Activated CD8-positive, alpha-beta memory T cell treated with anti-CD3 and anti-CD28 coated beads, Interleukin-2, amount 50 U/mL, for 4 hours (primary cell): Measurements from ENCODE around the gene SLAIN1.
A peak's percentile ranks its signal among the peaks of the same experiment; 100 is the strongest.
"Not testable (repeated sequence)": the region's sequence is repeated elsewhere in the genome, so short reads cannot be mapped to it uniquely, and the experiment has no call there.

ENCODE experiments used
- DNase-seq: peaks from one replicate; pipeline ENCODE4 v3.0.0-alpha.2; 2020

SLAIN1 gene

GRCh38 chr13:77697217-77698103 is at the start of gene SLAIN1:
Gene SLAIN1 (plus strand): TSS chr13:77697687. CDS start chr13:77697914, 227 bp downstream.
- peak; percentile 84 for DNase-seq

DNA sequence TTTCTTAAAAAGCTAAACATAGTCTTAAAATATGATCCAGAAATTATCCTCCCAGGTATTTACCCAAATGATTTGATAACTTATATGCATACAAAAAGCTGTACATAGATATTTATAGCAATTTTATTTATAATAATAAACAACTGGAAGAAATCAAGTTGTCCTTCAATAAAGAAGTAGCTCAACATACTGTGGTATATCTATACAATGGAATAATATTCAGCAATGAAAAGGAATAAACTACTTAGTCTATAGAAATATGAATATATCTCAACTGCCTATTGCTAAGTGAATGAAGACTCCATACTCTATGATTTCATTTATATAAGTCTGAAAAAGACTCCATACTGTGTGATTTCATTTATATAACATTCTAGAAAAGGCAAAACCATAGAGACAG is 47.1 kb upstream of the SLAIN1 start:
- no peak for DNase-seq

- no peak for DNase-seq
These were observed 44.2 kb upstream of the SLAIN1 start for GRCh38 chr13:77653301-77653700.

DNA sequence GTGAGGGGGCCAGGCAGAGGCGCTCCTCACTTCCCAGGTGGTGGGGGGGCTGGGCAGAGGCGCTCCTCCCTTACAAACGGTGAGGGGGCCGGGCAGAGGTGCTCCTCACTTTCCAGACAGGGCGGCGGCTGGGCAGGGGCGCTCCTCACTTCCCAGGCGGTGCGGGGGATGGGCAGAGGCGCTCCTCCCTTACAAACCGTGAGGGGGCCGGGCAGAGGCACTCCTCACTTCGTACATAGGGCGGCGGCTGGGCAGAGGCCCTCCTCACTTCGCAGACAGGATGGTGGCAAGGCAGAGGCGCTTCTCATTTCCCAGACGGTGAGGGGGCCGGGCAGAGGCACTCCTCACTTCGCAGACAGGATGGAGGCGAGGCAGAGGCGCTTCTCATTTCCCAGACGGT is 37.5 kb upstream of the SLAIN1 start:
- not testable (repeated sequence) for DNase-seq

- DNase-seq: no peak
These were observed 36.6 kb upstream of the SLAIN1 start for GRCh38 chr13:77660841-77661250.

DNA sequence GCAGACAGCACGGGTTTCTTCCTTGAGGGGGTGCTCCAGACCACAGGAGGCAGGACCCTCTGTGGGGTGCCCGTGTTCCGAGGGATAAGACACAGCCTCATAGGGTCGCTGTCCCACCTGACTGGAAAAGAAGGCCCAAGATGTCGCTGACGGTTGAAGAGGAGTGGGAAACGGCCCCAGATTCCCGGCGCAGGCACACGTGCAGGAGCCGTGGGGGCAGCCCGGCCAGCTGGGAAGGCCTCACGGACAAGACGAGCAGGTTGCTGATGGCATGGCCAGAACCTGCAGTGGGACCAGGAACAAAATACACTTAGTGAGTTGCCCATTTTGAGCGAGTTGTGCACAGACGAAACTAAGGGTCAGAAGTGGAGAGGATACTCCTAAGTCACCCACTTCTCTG is 35.2 kb upstream of the SLAIN1 start:
- not testable (repeated sequence) for DNase-seq

- DNase-seq: not testable (repeated sequence)
These were observed 34.7 kb upstream of the SLAIN1 start for GRCh38 chr13:77662831-77663230.

DNA sequence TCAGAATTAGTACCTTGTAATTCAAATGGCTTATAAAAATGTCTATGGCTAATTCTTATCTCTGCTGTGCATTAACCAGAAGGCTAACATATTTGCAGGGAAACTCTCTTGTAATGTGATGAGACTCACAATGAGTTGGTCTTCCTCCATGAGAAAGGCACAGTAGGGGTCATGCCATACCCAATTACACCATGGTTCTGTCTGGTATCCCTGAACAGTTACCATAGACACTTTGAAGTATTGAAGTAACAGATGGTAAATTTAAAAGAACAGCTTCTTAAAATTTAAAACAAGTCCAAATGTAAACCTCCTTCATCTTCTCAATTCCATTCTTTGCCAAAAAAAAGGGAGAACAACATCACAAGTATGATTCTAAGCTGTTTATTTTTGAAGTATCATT is 22.6 kb upstream of the SLAIN1 start:
- DNase-seq: no peak

DNA sequence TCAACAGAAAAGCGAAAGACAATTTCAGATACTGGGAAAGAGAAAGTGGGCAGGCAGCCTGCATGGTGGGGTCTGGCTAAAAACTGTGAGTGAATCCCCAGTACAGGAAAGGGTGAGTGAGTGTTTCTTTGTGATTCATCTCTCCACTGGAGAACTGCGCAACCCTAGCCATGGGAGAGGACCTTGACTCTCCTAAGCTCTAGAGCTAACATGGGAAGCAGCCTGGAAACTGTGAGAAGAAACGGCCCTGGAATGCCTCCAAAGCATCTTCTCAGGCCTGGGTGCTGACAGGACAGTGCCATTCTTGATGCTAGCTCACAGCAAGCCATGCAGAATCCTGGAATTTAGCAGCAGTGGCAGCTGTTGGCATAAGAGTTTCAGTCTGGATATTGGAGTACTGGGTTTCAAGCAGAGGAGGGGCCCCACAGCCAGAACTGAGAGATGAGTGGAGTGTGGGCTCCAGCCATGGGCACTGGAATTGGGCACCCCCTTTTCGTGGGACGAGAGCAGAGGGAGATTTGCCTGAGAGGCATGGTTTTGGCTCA is 18.7 kb upstream of the SLAIN1 start:
- DNase-seq: no peak

- no peak for DNase-seq
These were observed 9.7 kb upstream of the SLAIN1 start for GRCh38 chr13:77687799-77688198.

DNA sequence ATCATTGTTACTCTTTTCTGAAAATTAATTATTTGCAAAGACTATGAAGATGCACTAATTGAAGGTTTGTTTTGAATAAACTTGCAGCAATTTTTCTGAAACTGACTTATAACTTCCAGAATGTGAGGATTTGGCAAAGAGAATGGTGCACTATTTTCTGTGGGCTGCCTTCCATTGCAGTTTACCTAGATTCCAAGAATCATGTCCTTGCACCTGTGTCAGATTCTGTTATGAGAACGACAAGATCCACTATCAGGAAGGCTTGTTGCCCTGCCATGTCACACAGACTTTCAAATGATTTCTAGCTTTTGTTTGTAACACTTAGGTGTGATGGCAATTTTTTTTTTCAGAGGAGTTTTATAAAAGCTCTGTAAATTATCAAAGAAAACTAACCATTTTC is 5.6 kb upstream of the SLAIN1 start:
- DNase-seq: no peak

DNA sequence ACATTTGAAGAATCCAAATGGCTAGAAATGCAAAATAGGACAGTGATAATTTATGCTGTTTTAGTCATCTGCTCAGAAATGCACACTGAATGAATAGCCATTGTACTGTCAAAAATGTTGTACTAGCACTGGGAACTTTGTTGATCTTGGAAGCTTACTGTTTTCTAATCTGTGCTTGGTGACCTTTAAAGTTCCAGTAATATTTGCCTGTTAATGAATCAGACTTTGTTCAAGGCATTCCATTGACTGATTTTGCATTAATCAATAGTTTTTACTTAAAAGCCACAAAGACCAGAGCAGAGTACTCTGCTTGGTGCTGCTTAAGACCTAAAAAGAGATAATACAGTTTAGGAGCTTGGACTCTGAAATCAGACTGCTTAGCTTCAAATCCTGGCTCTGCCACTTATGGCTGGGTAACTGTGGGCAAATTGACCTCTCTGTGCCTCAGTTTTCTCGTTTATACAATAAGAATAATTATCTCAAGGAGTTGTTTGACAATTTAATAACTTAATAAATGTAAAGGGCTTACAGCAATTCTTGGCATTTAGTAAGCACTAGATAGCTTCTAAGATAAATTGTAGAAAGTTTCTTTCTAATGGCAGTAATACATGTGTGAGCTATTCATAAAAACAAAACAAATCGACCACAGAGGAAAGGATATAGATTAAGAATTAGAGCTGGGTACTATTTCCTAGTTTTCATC is 4.6 kb upstream of the SLAIN1 start:
- no peak for DNase-seq

DNA sequence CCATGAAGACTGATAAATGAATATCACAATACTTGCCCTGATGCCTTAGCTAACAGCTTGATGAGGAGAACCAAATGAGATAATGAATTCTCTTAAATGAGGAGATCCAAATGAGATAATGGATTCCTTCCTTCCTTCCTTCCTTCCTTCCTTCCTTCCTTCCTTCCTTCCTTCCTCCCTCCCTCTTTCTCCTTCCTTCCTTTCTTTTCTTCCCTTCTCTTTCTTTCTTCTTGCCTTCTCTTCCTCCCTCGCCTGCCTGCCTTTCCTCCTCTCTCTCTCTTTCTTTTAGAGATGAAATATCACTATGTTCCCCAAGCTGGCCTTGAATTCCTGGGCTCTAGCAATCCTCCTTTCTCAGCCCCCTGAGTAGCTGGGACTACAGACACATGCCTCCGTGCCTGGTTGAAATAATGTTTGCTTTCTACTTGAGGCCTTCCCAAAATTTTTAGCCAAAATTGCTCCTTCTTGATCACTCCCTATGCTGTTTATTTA is 4.0 kb upstream of the SLAIN1 start:
- no peak for DNase-seq

DNA sequence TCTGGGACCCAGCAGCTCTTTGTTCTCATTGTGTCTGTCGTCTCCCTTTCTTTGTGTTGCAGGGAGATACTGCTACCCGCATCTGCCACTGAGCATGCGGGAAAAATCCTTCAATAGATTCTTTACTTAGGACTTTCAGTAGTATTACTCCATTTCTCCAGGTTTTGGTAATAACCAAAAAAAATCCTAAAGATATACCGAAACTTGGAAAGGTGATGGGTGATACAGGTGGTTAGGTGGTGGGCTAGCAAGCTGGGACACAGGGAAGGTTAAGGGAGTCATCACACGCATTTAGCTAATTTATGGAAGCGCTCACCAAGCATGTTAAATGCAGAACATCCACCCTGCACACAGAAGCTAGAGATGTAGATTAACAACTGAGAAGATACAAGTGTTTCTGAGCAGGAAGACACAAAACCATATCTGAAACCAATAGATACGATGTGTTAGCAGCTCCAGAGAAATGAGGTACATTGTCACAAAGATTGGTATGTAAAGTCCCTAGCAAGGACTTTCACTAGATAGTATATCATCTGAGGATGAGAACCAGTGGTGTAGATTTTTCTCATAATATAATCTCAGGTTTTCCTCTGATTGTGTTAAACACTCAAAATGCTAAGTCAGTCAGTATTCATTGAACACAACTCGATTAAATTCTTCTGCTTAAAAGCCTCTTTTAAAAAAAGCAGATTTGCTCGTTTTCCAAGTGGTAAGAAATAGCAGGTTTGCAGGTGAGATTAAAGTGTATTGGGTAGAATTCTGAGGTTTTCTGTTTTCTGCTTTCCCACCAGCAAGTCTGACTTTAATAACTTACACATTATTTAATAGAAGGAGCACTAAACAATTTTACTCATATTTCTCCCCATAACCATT is 1.2 kb upstream of the SLAIN1 start:
- no peak for DNase-seq

DNA sequence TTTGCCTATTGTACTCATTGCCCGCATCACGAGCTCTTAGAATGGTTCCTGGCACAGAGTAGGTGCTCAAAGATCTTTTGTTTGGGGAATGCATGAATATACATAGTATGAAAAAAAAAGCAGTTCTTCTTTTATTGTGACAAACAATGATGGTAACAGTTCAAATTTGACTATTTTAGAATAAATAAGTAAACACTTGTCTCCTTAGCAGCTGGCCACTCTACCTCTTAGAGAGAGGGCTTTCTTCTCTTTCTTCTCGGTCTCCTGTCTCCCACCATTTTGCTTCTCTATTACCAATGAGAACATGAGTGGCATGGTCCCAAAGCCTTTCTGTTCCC is 639 bp upstream of the SLAIN1 start:
- no peak for DNase-seq

DNA sequence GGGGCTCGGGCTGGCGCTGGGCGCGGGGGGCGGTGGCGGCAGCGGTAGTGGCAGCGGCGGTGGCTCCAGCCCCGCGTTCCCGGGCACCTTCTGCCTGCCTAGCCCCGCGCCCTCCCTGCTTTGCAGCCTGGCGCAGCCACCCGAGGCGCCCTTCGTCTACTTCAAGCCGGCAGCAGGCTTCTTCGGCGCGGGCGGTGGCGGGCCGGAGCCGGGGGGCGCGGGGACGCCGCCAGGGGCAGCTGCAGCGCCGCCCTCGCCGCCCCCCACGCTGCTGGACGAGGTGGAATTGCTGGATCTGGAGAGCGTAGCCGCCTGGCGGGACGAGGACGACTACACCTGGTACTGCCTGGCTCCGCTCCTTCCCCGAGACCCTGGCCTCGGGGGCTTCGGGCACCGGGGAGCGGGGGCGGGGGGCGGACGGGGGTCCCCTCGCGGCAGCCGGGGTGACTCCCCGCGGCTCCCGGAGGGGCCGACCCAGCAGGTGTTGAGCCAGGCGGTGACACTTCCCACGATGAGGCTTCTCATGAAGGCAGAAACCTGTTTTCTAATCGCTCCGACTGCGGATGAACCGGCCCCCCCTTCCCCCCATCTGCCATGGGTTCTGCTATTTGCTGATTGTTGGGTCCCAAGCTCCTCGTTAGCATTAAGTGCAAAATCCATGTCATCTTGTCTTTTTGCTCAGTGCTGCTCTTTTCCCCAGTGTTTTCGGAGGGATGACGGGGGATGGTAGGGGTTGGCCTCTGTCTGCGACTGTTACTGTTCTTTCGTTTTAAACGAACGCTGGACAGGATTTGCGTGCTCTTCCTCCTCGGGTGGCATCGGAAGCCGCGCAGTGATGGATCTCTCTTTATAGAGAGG is 943 bp downstream of the SLAIN1 start:
- peak; percentile 51 for DNase-seq

DNA sequence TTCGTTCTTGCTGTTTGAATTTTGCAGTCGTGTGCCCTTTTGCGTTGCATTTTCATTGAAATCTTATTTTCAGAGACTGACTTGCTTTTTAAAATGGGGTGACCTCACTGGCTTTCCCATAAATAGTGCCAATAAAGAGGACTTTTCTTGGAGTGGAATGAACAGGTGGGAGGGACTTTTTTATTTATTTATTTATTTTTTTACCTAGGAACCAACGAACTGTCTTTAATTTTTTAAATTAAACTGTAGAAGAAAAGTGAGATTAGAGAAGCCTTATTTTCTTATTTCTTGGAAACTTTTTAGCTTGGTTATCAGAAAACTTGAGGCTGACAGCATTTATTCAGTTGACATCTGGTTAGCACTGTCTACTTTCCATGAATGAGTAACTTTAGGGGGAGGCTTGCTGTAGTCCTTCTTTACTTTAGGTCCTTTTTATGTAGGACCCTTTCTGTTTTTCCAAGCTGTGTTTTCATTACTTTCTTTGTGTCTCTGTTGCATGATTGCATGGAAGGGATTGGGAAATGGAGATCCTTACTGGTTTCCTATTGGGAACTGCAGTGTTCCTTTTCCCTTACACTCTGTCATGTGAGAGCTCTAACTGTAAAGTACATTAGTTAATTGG is 1.7 kb downstream of the SLAIN1 start:
- no peak for DNase-seq

DNA sequence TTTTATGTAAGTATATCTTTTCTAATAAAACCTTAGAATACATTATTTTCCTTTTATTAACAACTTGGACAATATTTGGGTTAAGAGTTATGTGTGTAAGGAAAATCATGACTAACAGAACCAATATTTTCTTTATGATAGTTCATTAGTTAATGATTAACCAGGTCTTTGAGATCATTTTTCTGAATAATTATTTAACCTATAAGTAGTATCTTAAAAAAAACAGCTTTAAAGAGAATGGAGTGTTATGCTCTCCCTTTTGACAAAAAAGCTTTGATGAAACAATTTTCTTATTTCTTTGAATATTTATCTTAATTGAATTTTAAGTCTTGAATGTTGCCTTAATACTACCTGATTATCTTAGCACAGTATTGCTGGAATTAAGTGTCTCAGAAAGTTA is 3.8 kb downstream of the SLAIN1 start:
- DNase-seq: no peak

- no peak for DNase-seq
These were observed 4.9 kb downstream of the SLAIN1 start for GRCh38 chr13:77702366-77702765.

- DNase-seq: no peak
These were observed 5.9 kb downstream of the SLAIN1 start for GRCh38 chr13:77703408-77703807.

GRCh38 chr13:77714119-77714755 is 16.8 kb downstream of the SLAIN1 start:
- no peak for DNase-seq
